Neural progenitor cell (in vitro differentiated cells): ENCODE data around the gene SSNA1. TPM values are rescaled to one million over a fixed set of nuclear protein-coding genes. Genes with fewer than 3 reads are reported as not detected.

ENCODE experiments used
- DNase-seq: peaks from one replicate; pipeline ENCODE4 v3.0.0-alpha.2; 2016; ENCODE audit warnings: low spot score
- H2AFZ ChIP-seq: fragments of 200-600 bp; sonication (generic); replicated peaks from 2 replicates; pipeline ENCODE4 v1.6.1; 2016; ENCODE audit warnings: antibody characterized with exemption
- H3F3A ChIP-seq: fragments of 200-600 bp; sonication (generic); 2 replicates; pipeline ENCODE4 v1.6.1; 2016; ENCODE audit warnings: antibody characterized with exemption, low read depth
- H3K27ac ChIP-seq: fragments of 200-600 bp; sonication (generic); 2 replicates; pipeline ENCODE4 v1.5.1; 2016; ENCODE audit warnings: mild to moderate bottlenecking
- H3K27me3 ChIP-seq: fragments of 200-600 bp; sonication (generic); 2 replicates; pipeline ENCODE4 v1.6.1; 2016; ENCODE audit warnings: mild to moderate bottlenecking, moderate library complexity
- H3K36me3 ChIP-seq: fragments of 200-600 bp; sonication (generic); 2 replicates; pipeline ENCODE4 v1.5.1; 2016
- H3K4me1 ChIP-seq: fragments of 200-600 bp; sonication (generic); 2 replicates; pipeline ENCODE4 v1.6.1; 2016; ENCODE audit warnings: mixed run types
- H3K4me2 ChIP-seq: fragments of 200-600 bp; sonication (generic); 2 replicates; pipeline ENCODE4 v1.6.1; 2016
- H3K4me3 ChIP-seq: fragments of 200-600 bp; sonication (generic); 2 replicates; pipeline ENCODE4 v1.5.1; 2016
- H3K79me2 ChIP-seq: fragments of 200-600 bp; sonication (generic); 2 replicates; pipeline ENCODE4 v1.6.1; 2016; ENCODE audit warnings: low read depth
- H3K9ac ChIP-seq: fragments of 200-600 bp; sonication (generic); 2 replicates; pipeline ENCODE4 v1.6.1; 2016
- H3K9me3 ChIP-seq: fragments of 200-600 bp; sonication (generic); 2 replicates; pipeline ENCODE4 v1.5.1; 2016; ENCODE audit warnings: low read depth
- H4K20me1 ChIP-seq: fragments of 200-600 bp; sonication (generic); 2 replicates; pipeline ENCODE4 v1.6.1; 2016; ENCODE audit warnings: low read depth
- H3K27ac Mint-ChIP-seq: 3 replicates; pipeline ENCODE4 v1.8.0; 2021; ENCODE audit warnings: mixed read lengths
- H3K27me3 Mint-ChIP-seq: 2 replicates; pipeline ENCODE4 v1.8.0; 2022; ENCODE audit warnings: low read depth, mild to moderate bottlenecking, inconsistent platforms, moderate library complexity, mixed read lengths; ENCODE audit not compliant: insufficient read depth
- H3K36me3 Mint-ChIP-seq: 3 replicates; pipeline ENCODE4 v1.8.0; 2021; ENCODE audit warnings: mixed read lengths
- H3K4me1 Mint-ChIP-seq: 3 replicates; pipeline ENCODE4 v1.8.0; 2021; ENCODE audit warnings: mixed read lengths
- H3K4me3 Mint-ChIP-seq: 3 replicates; pipeline ENCODE4 v1.8.0; 2021; ENCODE audit warnings: mild to moderate bottlenecking, moderate library complexity, mixed read lengths
- H3K9me3 Mint-ChIP-seq: 3 replicates; pipeline ENCODE4 v1.8.0; 2020; ENCODE audit warnings: mixed read lengths
- EZH2 ChIP-seq: fragments of 200-600 bp; sonication (generic); IDR thresholded peaks from 2 replicates; pipeline ENCODE4 v1.6.1; 2017; ENCODE audit warnings: antibody characterized with exemption, mild to moderate bottlenecking, moderate library complexity
- EZH2phosphoT487 ChIP-seq: fragments of 200-600 bp; sonication (generic); IDR thresholded peaks from 2 replicates; pipeline ENCODE4 v1.6.1; 2017; ENCODE audit warnings: antibody characterized with exemption
- total RNA-seq: library from RNA; depleted of rRNA; stranded (reverse); fragments of >200 nt; gene quantifications from 2 replicates; pipeline ENCODE4 v1.2.3, GENCODE V29; 2015; ENCODE audit warnings: low replicate concordance
- TF ChIP-seq, protein P1 (sequence below): fragments of 200-600 bp; sonication (generic); IDR thresholded peaks from 2 replicates; pipeline ENCODE4 v1.5.1; 2017; ENCODE audit warnings: antibody characterized with exemption, mild to moderate bottlenecking

SSNA1 gene
- total RNA-seq, 1 donor from 2014 or later = 27.9 TPM

DNA sequence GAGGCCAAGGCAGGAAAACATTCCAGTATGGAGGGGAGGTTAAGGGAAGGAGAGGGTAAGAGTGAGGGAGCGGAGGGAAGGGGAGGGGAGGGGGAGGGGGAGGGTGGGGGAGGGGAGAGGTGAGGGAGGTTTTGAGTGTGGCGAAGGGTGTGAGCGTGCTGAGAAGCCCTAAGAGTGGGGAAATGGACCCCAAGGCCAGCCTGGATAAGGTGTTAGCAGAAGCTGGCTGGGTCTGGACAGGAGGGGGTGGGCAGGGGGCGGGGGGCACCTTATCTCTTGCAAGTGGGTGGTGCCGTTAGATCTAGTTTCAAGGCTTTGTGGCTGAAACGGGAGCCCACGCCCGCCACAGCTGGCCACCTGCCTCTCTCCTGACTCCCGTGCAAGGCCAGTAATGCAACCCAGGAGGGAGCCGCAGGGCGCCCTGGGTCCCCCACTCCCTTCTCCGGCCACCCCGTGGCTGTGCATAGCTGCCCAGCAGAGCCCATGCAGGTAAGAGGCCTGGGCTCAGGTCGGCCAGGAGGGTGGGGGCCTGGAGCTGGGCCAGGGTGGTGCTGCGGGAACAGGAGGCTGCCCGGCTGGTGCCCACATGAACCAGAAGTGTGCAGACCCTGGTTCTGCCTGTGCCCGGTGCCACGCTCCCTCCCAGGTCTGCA lies 39.5 kb downstream of the SSNA1 start:
- Histone ChIP-seq H3K4me2 (no peak overlapping the region), H3K4me3 (no peak overlapping the region), H4K20me1 (no peaks in the 10 kb centered on the region), H3K9me3 (no peaks in the 10 kb centered on the region), H3K4me1 (peaks cover 1% of the 10 kb centered on the region), H3F3A (peaks cover 5% of the 10 kb centered on the region), H3K27ac (no peak overlapping the region), H3K36me3 (no peaks in the 10 kb centered on the region), H2AFZ (no peak overlapping the region), H3K9ac (no peak overlapping the region), H3K27me3 (peaks cover 2% of the 10 kb centered on the region), H3K79me2 (no peaks in the 10 kb centered on the region)
- no peak for DNase-seq
- peaks cover 3% of the 10 kb centered on the region for H3K4me1 Mint-ChIP-seq
- H3K36me3 Mint-ChIP-seq = no peaks in the 10 kb centered on the region
- H3K4me3 Mint-ChIP-seq = no peak overlapping the region
- H3K9me3 Mint-ChIP-seq = no peaks in the 10 kb centered on the region
- H3K27ac Mint-ChIP-seq = no peak overlapping the region
- peaks cover 6% of the 10 kb centered on the region for H3K27me3 Mint-ChIP-seq
- no peak for TF ChIP-seq EZH2
- TF ChIP-seq EZH2phosphoT487 = no peak
- TF ChIP-seq, protein P1, sequence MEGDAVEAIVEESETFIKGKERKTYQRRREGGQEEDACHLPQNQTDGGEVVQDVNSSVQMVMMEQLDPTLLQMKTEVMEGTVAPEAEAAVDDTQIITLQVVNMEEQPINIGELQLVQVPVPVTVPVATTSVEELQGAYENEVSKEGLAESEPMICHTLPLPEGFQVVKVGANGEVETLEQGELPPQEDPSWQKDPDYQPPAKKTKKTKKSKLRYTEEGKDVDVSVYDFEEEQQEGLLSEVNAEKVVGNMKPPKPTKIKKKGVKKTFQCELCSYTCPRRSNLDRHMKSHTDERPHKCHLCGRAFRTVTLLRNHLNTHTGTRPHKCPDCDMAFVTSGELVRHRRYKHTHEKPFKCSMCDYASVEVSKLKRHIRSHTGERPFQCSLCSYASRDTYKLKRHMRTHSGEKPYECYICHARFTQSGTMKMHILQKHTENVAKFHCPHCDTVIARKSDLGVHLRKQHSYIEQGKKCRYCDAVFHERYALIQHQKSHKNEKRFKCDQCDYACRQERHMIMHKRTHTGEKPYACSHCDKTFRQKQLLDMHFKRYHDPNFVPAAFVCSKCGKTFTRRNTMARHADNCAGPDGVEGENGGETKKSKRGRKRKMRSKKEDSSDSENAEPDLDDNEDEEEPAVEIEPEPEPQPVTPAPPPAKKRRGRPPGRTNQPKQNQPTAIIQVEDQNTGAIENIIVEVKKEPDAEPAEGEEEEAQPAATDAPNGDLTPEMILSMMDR = no peak

DNA sequence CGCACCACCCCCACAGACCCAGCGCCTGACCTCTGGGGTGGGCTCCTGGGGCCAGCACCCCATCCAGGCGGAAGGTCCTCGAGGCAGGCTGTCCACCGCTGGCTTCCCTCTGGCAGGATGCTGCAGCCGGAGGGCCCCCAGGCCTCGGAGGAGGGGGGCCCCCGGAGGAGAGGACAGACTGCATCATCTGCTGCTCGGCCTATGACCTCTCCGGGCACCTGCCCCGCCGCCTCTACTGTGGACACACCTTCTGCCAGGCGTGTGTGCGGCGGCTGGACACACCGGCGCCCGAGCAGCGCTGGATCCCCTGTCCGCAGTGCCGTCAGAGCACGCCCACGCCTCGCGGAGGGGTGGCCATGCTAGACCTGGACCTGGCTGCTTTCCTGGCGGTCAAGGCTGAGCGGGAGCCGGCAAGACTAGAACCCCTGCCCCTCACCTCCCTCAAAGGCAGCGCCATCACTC lies 40.1 kb downstream of the SSNA1 start:
- Mint-ChIP-seq H3K4me3 (no peak overlapping the region), H3K27me3 (peaks cover 6% of the 10 kb centered on the region), H3K4me1 (peaks cover 3% of the 10 kb centered on the region), H3K27ac (no peak overlapping the region), H3K36me3 (no peaks in the 10 kb centered on the region), H3K9me3 (no peaks in the 10 kb centered on the region)
- Histone ChIP-seq H3K9ac (no peak overlapping the region), H3K27me3 (no peaks in the 10 kb centered on the region), H3K27ac (no peak overlapping the region), H3K4me1 (no peaks in the 10 kb centered on the region), H2AFZ (no peak overlapping the region), H3K4me2 (no peak overlapping the region), H4K20me1 (no peaks in the 10 kb centered on the region), H3K9me3 (no peaks in the 10 kb centered on the region), H3K79me2 (no peaks in the 10 kb centered on the region), H3F3A (no peaks in the 10 kb centered on the region), H3K4me3 (no peak overlapping the region), H3K36me3 (no peaks in the 10 kb centered on the region)
- TF ChIP-seq EZH2 (no peak), EZH2phosphoT487 (no peak)
- DNase-seq = no peak

DNA sequence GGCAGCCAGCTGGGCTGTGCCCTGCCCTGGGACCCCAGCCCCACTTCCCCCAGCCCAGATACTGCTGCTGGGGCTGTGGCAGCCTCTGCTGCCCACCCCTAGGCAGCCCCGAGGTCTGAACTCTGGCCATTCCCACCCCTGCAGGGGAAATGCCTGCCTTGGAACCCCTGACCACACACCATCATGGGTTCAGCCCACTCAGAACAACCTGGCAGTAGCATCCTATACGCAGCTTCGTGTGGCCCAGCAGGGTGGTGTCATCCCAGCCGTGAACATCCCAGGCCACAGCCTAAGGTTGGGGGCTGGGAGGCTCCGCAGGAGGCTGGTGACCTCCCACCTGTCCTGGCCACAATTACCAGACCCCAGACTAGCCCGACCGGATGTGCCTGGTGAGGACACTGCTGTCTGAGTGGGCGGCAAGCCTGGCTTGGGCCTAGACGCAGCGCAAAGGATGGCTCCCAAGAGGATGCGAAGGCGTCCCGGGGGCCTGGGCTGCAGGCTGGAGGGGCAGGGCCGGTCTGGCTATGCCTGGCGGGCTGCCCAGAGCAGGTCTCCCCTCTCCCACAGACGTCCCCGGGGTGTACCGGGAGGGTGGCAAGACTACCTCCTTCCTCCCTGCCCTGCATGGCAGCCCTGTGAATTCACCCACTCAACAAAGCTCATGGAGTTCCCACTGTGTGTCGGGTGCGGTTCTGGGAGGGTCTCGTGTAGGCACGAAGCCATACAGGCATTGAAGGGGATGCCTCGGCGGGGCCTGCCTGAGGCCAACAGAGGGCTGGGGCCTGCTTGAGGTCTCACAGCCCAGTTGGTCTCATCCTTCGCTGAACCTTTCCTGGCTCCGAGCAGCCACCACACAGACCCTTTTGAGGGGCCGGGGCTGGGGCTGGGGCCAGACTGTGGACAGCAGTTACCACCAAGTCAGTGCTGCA lies 40.8 kb downstream of the SSNA1 start:
- no peaks in the 10 kb centered on the region for H3F3A ChIP-seq
- no peaks in the 10 kb centered on the region for H3K27me3 ChIP-seq
- H4K20me1 ChIP-seq = no peaks in the 10 kb centered on the region
- H3K4me1 ChIP-seq = no peaks in the 10 kb centered on the region
- no peaks in the 10 kb centered on the region for H3K36me3 ChIP-seq
- Mint-ChIP-seq H3K27me3 (peaks cover 4% of the 10 kb centered on the region), H3K27ac (no peak overlapping the region), H3K4me1 (peaks cover 3% of the 10 kb centered on the region), H3K9me3 (no peaks in the 10 kb centered on the region), H3K36me3 (no peaks in the 10 kb centered on the region), H3K4me3 (no peak overlapping the region)
- no peaks in the 10 kb centered on the region for H3K9me3 ChIP-seq
- H3K27ac ChIP-seq = no peak overlapping the region
- DNase-seq = no peak
- no peak overlapping the region for H2AFZ ChIP-seq
- H3K9ac ChIP-seq = no peak overlapping the region
- no peak for TF ChIP-seq EZH2
- TF ChIP-seq EZH2phosphoT487 = no peak
- TF ChIP-seq, protein P1 = no peak
- no peaks in the 10 kb centered on the region for H3K79me2 ChIP-seq
- H3K4me3 ChIP-seq = no peak overlapping the region
- no peak overlapping the region for H3K4me2 ChIP-seq
